GM19023 (cell line): ENCODE measurements around the gene HSPA4.

Source experiments
- ATAC-seq: cut with Tn5 transposase; IDR thresholded peaks from one replicate; pipeline ENCODE4 v1.9.1; 2021; ENCODE audit warnings: mild to moderate bottlenecking, moderate library complexity; ENCODE audit not compliant: unreplicated experiment

The HSPA4 gene

DNA sequence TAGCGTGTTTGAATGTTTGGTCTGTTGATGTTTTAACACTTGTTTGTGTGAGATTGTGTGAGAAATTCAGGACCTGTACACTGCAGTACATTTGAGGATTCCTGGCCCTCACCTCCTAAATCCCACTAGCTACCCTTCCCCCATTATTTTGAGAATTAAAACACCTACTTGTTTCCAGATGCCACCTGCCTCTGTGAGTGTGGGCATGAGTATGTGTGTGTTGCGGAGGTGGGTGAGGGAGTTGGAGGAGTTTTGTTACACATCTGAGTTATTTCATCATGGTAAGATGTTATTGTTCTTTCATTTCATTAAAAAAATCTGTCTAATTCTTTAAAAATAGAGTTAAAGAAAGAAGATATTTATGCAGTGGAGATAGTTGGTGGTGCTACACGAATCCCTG, 36.3 kb downstream of the HSPA4 start:
- no peak for ATAC-seq

DNA sequence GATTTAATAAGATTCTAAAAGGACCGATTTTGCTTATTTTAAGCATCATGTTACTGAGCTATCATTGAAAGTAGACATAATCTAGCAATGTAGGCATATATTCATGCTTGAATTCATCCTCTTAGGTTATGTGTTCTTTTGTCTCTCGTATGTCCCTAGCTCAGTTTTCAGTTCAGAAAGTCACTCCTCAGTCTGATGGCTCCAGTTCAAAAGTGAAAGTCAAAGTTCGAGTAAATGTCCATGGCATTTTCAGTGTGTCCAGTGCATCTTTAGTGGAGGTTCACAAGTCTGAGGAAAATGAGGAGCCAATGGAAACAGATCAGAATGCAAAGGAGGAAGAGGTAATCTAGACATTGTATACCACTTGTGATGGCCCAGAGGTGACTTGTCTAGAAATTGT, 39.2 kb downstream of the HSPA4 start:
- ATAC-seq: no peak

DNA sequence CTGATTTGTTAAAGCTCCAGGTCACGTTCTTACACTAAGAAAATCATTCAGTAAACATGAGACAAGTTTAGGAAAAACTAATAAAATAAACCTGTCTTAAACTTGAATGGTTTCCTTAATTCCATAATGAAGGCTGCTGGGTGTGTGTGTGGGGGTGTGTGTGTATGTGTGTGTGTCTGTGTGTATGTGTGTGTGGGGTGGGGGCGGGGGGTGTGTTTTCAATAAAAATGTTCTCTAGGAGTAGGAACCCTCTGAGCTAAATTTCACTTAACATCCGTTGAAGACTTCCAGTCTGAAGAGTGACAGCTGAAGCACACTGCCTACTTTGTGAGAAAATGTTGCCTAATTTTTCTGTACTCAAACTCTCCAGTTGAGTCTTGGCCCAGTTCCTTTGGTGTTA, 54.5 kb downstream of the HSPA4 start:
- no peak for ATAC-seq

DNA sequence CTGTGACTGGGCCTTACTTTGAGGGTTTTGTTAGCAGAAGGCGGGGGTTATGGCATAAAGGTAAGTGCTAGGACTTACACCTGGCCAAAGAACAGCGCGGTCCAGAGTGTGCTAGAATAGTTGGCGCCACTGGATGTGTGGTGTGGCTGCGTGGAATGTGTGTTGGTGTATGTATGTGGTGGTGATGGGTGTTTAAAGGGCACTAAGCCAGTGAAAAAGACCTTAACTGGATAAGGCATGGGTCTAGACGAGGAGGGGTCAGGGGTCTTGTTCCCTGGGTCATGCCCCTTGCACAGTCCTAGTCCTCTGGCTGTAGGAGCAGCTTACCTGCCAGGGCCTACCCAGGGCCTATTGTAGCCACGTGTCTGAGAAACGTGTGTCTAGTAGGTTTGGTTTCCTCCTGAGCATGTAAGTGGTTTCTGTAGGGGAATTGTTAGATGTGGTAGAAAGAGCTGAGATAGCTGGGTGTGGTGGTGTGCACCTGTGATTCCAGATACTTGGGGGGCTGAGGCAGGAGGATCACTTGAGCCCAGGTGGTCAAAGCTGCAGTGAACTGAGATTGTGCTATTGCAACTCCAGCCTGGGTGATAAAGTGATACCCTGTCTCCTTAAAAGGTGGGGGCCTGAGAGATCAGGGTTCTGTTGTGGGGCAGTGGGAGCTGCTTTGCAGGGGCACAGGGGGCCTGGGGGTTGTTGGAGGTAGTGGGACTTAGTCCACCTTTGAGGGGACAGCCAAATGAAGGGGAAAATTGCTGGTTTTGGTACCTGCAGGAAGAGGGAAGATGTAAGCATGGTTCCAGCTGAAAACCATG, 55.2 kb downstream of the HSPA4 start:
- ATAC-seq: no peak

DNA sequence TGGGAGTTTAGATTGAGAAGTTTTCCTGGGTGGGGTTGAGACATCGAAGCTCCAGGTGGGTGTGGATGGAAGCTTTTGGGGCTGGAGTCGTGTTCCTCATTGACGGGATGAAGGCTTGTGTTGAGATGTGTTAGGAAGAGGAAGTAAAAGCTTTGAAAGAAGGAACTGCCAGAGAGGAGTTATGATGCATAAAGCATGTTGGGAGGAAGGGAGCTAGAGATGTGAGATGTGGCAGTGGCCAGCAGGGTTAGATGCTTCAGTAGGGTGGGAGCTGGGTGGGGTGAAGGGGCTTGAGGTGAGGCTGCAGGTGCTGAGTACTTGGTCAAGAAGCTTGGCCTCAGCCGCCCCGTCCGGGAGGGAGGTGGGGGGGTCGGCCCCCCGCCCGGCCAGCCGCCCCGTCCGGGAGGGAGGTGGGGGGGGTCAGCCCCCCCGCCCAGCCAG, 56.7 kb downstream of the HSPA4 start:
- ATAC-seq: no peak

DNA sequence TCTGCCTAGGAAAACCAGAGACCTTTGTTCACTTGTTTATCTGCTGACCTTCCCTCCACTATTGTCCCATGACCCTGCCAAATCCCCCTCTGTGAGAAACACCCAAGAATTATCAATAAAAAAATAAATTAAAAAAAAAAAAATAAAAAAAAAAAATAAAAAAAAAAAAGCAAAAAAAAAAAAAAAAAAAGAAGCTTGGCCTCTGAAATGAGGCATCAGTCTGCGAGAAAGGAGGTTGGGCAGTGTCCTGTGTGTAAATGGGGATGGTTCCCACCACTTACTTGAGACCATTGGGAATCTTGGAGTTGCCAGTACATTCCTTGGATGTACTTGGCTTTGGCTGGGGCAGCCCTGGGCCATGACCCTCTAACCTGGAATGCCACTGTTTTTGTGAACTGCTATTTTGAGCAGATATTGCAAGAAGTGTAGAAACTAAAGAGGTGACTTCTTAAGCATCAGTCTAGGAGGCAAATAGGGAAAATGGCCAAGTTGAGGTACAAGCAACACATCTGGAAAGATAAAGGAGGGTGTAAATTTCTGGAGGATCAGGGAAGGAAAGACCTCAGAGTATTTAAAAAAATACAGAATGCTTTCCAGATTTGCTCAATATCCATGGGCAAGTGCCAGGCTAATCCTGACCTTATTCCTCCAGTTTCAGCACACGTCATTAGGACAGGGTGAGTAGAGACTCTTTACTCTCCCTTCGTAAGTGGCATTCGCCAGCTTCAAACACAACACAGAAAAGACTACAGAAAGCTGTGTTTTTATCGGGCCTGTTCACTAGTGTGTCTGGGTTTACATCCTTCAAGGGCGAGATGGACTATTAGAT, 58.1 kb downstream of the HSPA4 start:
- ATAC-seq: no peak

DNA sequence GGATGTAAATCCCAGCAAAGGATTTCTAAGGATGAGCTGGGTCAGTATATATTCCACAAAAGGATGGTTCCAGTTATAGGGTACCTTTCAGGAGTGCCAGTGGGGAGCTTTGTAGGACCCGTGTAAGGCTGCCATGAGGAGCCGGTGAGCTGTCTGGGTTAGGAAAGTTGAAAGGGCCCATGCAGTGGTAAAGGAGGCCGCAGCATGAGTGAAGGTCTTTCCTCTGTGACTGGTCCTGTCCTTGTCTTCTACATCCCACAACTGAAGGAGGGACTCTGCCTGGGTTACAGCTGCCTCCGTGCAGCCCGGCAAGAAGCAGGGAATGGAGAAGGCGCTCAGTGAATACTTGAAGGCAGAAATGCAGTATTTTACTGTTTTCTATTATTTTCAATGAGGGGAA, 58.9 kb downstream of the HSPA4 start:
- no peak for ATAC-seq

DNA sequence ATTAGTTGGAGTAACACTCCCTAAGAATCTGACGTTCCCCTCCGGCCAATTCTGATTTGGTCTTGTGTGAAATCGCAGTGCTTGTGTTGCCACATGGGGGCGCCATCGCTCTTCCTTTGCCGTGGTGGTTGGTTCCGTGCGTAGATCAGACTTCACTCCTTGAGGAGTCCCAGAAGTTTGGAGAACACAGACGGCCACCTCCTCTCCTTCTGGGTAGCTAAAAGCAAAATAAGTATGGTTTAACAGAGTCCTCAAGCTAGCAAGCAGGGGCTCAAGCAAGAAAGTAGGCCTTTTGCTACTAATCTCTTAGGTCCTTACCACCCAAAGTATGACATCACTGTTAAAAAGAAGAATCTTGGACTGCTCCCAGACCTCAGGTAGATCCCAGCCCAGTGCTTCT, 59.5 kb downstream of the HSPA4 start:
- ATAC-seq: no peak

DNA sequence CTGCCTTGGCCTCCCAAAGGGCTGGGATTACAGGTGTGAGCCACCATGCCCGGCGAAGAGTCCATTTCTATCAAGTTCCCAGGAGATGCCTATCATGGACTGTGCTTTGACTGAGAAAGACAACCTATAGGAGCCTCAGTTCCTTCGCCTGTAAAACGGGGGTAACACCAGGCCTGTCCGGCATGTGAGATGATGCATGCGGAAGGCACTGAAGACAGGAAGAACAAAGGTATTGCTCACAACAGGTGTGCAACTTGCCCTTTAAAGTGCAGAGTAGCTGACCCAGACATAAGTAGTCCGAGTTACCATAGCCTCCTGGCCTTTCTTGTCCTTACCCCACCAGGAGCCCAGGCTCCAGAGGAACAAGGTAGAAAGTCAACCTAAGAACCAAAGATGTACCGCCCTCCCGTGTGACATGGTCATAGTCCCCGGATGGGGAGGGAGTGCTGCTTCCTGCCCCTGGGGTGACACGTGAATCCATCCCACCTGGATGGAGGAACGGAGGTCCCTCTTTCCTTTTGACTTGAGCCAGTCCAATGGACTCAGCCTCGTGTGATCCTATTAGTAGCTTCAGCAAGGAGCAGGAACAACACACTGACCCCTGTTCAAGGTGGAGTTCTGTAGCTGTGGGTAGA, 60.3 kb downstream of the HSPA4 start:
- ATAC-seq: no peak

DNA sequence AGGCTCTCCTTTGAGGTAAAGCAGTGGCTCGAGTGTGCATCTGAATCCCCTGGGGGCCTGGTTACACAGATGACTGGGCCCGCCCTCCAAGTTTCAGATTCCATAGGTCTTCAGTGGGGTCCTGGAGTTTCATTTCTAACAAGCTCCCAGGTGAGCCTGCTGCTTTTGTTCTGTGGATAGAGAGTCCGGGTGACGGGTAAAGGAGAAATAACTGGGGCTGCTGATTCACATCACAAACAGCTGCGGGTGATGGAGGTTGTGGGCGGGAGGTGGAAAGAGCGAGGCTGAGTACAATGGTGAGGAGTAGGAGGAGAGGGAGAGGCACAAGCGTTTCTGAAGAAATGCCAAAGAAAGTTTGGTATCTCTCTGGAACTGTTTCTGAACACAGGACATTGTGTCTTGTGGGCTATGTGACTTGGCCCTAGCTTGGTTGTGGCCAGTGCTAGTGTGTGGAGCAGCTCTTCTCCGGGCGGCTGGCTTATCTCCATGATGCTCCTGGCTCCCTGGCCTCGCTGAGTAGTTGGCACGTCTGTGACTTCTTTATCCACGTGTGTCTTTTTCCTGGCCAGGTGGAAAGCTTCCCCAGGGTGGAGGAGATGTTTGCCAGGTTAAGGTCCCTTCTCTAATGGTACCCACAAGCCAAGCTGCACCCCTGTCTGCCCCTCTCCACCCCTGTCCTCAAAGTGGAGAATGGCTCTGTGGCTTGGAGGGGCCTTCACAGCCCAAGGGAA, 61.7 kb downstream of the HSPA4 start:
- no peak for ATAC-seq

DNA sequence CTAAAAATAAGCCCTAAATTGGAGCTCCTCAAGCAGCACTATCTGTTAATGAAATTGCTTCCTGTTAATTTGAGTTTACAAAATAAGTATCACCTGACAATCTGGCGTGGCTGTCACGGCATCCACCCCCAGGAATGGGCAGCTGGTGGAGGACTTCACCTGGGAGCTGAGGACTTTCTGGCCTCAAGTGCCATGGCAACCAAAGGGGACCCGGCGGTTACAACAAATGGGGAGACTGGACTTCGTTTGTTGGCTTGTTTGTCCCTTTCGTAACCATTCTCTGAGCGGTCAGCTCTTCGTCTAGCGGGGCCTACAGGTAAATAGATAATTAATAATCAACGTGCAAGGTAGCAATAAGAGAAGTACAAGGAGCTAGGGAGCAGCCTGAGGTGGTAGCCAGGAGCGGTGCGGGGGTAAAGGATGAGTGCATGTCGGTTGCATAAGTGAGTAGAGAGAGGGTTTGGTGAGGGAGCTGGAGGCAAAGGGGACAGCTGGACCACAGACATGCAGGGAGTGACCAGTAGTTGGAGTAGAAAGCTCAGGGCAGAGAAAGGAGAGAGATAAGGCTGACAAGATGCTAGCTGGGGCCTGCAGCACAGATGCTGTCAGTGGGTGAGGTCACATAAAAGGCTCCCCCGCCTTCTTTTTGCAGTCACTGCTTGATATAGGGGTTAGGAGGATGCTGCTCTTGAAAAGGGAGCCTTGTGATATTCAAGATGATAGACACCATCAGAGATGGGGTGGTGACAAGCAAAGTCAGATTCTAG, 62.5 kb downstream of the HSPA4 start:
- no peak for ATAC-seq

DNA sequence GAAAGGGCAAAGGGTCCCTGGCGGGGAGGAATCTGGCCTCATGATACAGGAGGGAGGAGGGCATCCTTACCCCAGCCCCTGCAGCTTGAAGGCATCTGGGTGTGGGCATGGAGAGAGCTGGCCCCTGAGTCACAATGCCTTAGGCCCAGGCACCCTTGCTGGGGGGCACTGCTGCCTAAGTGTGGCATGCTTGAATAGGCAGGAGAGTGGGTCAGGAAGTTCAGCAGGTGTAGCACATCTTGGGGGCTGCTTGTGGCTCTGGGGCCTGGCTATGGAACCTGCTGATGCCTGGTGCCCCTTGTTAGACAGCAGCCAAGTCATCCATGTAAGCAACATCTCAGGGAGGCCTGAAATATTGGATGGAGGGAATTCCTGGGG, 63.1 kb downstream of the HSPA4 start:
- no peak for ATAC-seq

DNA sequence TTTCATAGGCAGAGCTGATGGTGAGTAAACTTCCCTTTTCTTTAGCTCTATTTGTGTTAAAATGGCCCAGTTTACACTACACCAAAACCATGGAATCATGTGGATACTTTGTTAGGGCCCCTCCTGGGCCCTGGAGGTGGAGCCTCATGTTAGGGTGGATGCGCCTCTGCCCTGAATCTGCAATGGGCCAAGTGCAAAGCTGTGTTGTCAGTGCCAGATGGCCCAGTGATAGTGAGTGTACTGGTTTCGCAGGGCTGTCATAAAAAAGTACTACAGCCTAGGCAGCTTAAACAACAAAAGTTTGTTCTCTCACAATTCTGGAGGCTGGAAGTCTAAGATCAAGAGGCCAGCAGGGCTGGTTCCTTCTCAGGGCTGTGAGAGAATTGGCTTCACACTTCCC, 64.8 kb downstream of the HSPA4 start:
- no peak for ATAC-seq

DNA sequence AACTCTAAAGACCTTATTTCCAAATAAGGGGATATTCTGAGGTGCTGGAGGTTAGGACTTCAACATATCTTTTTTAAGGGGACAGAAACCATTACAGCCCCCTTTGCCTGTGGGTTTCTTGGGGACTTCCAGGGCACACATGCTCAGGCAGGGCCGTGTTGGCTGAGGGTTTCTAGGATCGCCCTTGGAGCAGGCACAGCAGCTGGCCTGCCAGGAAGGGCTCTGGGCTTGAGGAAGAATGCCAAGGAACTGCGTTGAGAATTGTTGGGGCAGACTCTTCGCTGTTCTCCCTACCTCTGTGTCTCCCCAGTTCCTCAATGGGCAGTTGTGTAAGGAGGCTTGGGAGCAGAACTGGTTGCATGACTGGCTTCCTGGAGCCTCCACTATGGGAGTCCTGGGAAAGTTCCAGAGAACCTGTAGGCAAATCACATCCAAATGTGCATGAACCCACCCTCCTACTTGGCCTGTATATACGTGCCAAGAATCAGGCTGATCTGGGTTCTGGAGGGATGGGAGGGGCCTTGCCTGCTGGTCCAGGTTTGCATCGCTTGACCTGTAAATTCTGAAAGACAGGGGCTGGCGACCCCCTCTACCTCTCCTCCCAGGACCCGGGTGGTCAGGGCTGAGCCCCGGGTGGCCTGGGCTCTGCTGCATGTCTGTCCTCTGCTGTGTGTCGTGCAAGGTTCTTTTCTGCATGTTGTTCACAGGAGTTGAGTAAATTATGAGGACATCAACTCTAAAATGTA, 65.5 kb downstream of the HSPA4 start:
- ATAC-seq: no peak

DNA sequence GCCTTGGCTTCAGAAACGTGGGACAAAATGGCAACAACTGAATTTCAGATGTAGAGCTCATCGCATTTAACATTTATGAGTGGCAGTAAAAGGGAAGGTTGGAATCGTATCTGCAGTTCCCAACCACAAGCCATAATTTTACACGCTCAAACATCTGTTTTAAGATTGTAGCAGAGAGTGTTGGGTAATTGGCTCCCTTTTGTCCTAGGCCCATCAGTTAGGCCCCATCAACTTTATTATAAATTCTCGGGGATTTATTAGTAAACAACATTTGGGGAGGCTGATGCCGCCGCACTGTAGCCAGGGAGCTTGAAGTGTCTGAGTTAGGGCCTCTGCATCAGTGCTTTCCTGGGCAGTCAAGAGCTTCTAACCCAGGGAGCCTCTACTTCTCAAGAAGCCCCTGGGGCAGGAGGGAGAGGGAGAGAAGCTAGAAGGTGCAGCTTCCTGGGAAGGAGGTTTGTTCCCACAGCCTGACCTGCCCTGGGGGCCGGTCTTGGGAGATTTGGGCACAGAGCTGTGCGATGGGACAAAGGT, 66.2 kb downstream of the HSPA4 start:
- no peak for ATAC-seq

DNA sequence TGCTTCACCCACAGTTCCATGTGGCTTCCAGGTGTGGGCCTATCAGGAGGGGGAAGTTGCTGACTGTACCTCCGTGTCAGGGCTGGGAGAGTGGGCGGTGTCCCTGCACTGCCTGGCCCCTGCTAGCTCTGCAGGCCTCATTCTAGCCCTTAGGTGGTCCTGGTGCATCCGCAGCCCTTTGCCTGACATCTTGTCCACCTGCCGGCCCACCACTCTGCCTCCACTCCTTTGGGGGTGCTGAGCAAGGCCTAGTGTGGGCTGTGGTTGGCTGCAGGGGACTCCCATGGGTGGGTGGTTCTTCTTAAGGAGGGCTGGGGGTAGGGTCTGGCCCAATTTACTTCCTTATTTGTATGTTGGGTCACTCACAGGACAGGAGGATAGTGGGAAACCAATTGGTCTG, 66.9 kb downstream of the HSPA4 start:
- ATAC-seq: no peak

DNA sequence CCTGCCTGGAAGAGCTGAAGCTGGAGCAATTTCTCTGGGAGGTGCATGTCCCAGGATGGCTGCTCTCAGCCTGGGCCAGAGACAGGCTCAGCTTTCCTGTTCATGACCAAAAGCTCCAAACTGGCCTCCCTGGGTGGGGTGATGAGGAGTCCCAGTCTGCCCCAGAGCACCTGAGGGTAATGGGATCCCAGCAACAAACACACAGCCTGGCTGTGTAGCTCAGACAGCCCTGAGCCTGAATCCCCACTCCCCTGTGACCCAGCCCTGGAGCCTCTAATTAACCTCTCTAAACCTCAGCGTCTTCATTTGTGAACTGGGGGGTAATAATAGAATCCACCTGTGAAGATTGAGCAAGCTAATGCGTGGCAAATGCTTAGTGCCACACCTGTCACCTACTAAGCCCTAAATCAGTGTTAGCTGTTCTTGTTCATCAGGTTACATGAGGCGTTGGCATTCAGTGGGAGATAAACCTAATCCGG, 67.5 kb downstream of the HSPA4 start:
- no peak for ATAC-seq

DNA sequence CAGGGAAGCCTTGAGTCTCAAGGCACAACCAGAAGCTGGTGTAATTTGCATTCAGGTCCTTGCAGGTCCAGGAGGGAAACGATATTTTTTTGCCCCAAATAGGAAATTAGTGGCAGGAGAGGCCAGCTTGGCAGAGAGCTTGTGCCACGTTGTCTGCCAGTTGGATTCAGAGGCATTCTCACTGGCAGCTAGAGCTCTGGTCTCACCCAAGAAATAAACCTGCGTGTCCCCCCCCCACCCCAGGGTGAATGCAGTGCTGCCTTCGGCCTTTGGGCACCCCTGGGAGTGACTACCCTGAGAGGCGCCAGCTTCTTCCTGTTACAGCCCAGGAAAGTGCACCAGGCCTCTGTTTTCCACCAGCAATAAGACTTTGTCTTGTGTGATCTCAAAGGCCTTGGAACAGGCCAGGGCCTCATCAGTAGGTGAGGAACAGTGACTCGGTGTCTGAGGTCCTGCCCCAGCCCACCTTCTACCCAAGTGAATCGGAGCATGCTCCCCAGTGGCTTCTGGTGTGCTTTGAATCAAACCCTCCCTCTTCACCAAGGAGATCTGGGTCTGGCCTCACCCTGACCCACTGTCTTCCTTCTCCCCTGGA, 68.4 kb downstream of the HSPA4 start:
- no peak for ATAC-seq

DNA sequence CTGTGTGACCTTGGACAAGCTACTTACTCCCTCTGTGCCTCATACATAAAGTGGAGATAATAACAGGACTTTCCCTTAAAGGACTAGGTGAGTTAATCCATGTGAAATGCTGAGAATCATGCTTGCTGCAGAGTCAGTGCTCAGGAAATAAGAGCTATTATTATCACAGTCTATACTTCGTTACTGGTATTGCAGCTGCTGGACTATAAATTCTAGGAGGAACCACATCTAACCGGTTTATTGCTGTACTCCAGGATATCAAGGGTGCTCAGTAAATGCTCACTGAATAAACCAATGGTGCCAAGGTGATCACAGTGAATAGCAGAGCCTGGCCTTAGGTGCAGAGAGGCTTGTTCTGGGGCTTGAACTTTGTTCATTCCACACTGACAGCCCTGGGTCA, 69.3 kb downstream of the HSPA4 start:
- no peak for ATAC-seq
